ENCODE results near the gene KIAA1671.
"Not testable (repeated sequence)": the region's sequence is repeated elsewhere in the genome, so short reads cannot be mapped to it uniquely, and the experiment has no call there.

The KIAA1671 gene

GRCh38 chr22:25169278-25170031 is 216.9 kb downstream of the KIAA1671 start:
- Mint-ChIP-seq H3K27ac (no peak overlapping the region), H3K4me1 (peaks cover 2% of the 10 kb centered on the region), H3K9me3 (no peaks in the 10 kb centered on the region), H3K36me3 (ENCODE audit: low read depth) (no peaks in the 10 kb centered on the region), H3K27me3 (peaks cover 2% of the 10 kb centered on the region), H3K4me3 (no peak overlapping the region)
- no peak for ATAC-seq
- no peak for DNase-seq

- peaks cover under 1% of the 10 kb centered on the region for H3K27me3 Mint-ChIP-seq
- no peak overlapping the region for H3K4me3 Mint-ChIP-seq
- DNase-seq, result no peak
- no peak overlapping the region for H3K27ac Mint-ChIP-seq
- ATAC-seq, result no peak
- no peaks in the 10 kb centered on the region for H3K9me3 Mint-ChIP-seq
- no peaks in the 10 kb centered on the region for H3K36me3 Mint-ChIP-seq (ENCODE audit: low read depth)
- peaks cover 2% of the 10 kb centered on the region for H3K4me1 Mint-ChIP-seq
These were observed 218.0 kb downstream of the KIAA1671 start for GRCh38 chr22:25170426-25170980.

GRCh38 chr22:25172153-25172552 is 219.6 kb downstream of the KIAA1671 start:
- H3K36me3 Mint-ChIP-seq (ENCODE audit: low read depth), result no peaks in the 10 kb centered on the region
- DNase-seq (peak; percentile 46), ATAC-seq (peak; percentile 79)
- H3K27me3 Mint-ChIP-seq, result no peaks in the 10 kb centered on the region
- H3K9me3 Mint-ChIP-seq, result no peaks in the 10 kb centered on the region
- H3K4me3 Mint-ChIP-seq, result no peak overlapping the region
- peaks cover 2% of the 10 kb centered on the region for H3K4me1 Mint-ChIP-seq
- no peak overlapping the region for H3K27ac Mint-ChIP-seq

GRCh38 chr22:25174156-25174887 is 221.8 kb downstream of the KIAA1671 start:
- no peak overlapping the region for H3K27ac Mint-ChIP-seq
- DNase-seq (no peak), ATAC-seq (no peak)
- peaks cover 2% of the 10 kb centered on the region for H3K4me1 Mint-ChIP-seq
- H3K36me3 Mint-ChIP-seq (ENCODE audit: low read depth), result no peaks in the 10 kb centered on the region
- no peak overlapping the region for H3K4me3 Mint-ChIP-seq
- no peaks in the 10 kb centered on the region for H3K9me3 Mint-ChIP-seq
- H3K27me3 Mint-ChIP-seq, result no peaks in the 10 kb centered on the region

- ATAC-seq, result no peak
- H3K4me1 Mint-ChIP-seq, result peaks cover 2% of the 10 kb centered on the region
- H3K27me3 Mint-ChIP-seq, result no peaks in the 10 kb centered on the region
- no peaks in the 10 kb centered on the region for H3K9me3 Mint-ChIP-seq
- H3K36me3 Mint-ChIP-seq (ENCODE audit: low read depth), result no peaks in the 10 kb centered on the region
- H3K4me3 Mint-ChIP-seq, result no peak overlapping the region
- DNase-seq, result no peak
- no peak overlapping the region for H3K27ac Mint-ChIP-seq
These were observed 222.4 kb downstream of the KIAA1671 start for GRCh38 chr22:25174888-25175411.

GRCh38 chr22:25176175-25176574 is 223.7 kb downstream of the KIAA1671 start:
- ATAC-seq (no peak), DNase-seq (no peak)
- Mint-ChIP-seq H3K9me3 (no peaks in the 10 kb centered on the region), H3K36me3 (ENCODE audit: low read depth) (no peaks in the 10 kb centered on the region), H3K4me3 (no peak overlapping the region), H3K27ac (no peak overlapping the region), H3K27me3 (no peaks in the 10 kb centered on the region), H3K4me1 (peaks cover 2% of the 10 kb centered on the region)

GRCh38 chr22:25176799-25177198 is 224.3 kb downstream of the KIAA1671 start:
- no peak overlapping the region for H3K27ac Mint-ChIP-seq
- H3K9me3 Mint-ChIP-seq, result no peaks in the 10 kb centered on the region
- no peaks in the 10 kb centered on the region for H3K27me3 Mint-ChIP-seq
- H3K4me3 Mint-ChIP-seq, result no peak overlapping the region
- peaks cover 2% of the 10 kb centered on the region for H3K4me1 Mint-ChIP-seq
- H3K36me3 Mint-ChIP-seq (ENCODE audit: low read depth), result no peaks in the 10 kb centered on the region
- DNase-seq (no peak), ATAC-seq (no peak)

- Mint-ChIP-seq H3K27me3 (no peaks in the 10 kb centered on the region), H3K27ac (no peak overlapping the region), H3K9me3 (no peaks in the 10 kb centered on the region), H3K4me3 (no peak overlapping the region), H3K4me1 (no peaks in the 10 kb centered on the region), H3K36me3 (ENCODE audit: low read depth) (no peaks in the 10 kb centered on the region)
- no peak for ATAC-seq
- DNase-seq, result no peak
These were observed 224.7 kb downstream of the KIAA1671 start for GRCh38 chr22:25177226-25177625.

- no peaks in the 10 kb centered on the region for H3K9me3 Mint-ChIP-seq
- no peaks in the 10 kb centered on the region for H3K27me3 Mint-ChIP-seq
- no peaks in the 10 kb centered on the region for H3K36me3 Mint-ChIP-seq (ENCODE audit: low read depth)
- ATAC-seq, result no peak
- no peaks in the 10 kb centered on the region for H3K4me1 Mint-ChIP-seq
- H3K4me3 Mint-ChIP-seq, result no peak overlapping the region
- no peak for DNase-seq
- H3K27ac Mint-ChIP-seq, result no peak overlapping the region
These were observed 225.4 kb downstream of the KIAA1671 start for GRCh38 chr22:25177895-25178294.

GRCh38 chr22:25178348-25178747 is 225.8 kb downstream of the KIAA1671 start:
- not testable (repeated sequence) for H3K36me3 Mint-ChIP-seq (ENCODE audit: low read depth); H3K4me1 Mint-ChIP-seq; DNase-seq; H3K9me3 Mint-ChIP-seq; H3K27ac Mint-ChIP-seq; H3K27me3 Mint-ChIP-seq; H3K4me3 Mint-ChIP-seq
- ATAC-seq, result peak; percentile 24

GRCh38 chr22:25178869-25179631 is 226.5 kb downstream of the KIAA1671 start:
- not testable (repeated sequence) for H3K9me3 Mint-ChIP-seq; H3K27ac Mint-ChIP-seq; DNase-seq; H3K27me3 Mint-ChIP-seq; H3K4me1 Mint-ChIP-seq; H3K4me3 Mint-ChIP-seq; ATAC-seq; H3K36me3 Mint-ChIP-seq (ENCODE audit: low read depth)

GRCh38 chr22:25182131-25183110 is 229.9 kb downstream of the KIAA1671 start:
- no peaks in the 10 kb centered on the region for H3K36me3 Mint-ChIP-seq (ENCODE audit: low read depth)
- H3K27ac Mint-ChIP-seq, result no peak overlapping the region
- no peaks in the 10 kb centered on the region for H3K9me3 Mint-ChIP-seq
- no peak overlapping the region for H3K4me3 Mint-ChIP-seq
- no peak for DNase-seq
- ATAC-seq, result no peak
- no peaks in the 10 kb centered on the region for H3K27me3 Mint-ChIP-seq
- no peaks in the 10 kb centered on the region for H3K4me1 Mint-ChIP-seq

GRCh38 chr22:25183949-25184619 is 231.6 kb downstream of the KIAA1671 start:
- DNase-seq (no peak), ATAC-seq (no peak)
- Mint-ChIP-seq H3K9me3 (no peaks in the 10 kb centered on the region), H3K4me3 (no peak overlapping the region), H3K4me1 (no peaks in the 10 kb centered on the region), H3K27ac (no peak overlapping the region), H3K36me3 (ENCODE audit: low read depth) (no peaks in the 10 kb centered on the region), H3K27me3 (no peaks in the 10 kb centered on the region)

All from activated naive CD8-positive, alpha-beta T cell treated with anti-CD3 and anti-CD28 coated beads, Interleukin-2, amount 50 U/mL, for 24 hours (primary cell).